ENCODE results near the gene NIT1. TPM values are rescaled to one million over a fixed set of nuclear protein-coding genes. Genes with fewer than 3 reads are reported as not detected.

The NIT1 gene
- total and polyA plus RNA-seq, 7 donors: 24.4 to 66.6 (median 39.6) TPM

- no peak for TF ChIP-seq CTCF (IDR thresholded peaks at IDR 0.05)
- TF ChIP-seq EP300 (IDR thresholded peaks at IDR 0.05): no peak
- no peak for TF ChIP-seq POLR2A (IDR thresholded peaks at IDR 0.05)
- no peak for TF ChIP-seq POLR2AphosphoS5 (IDR thresholded peaks at IDR 0.05)
- 94 to 96% methylated on average over 29 of the region's 29 CpGs for WGBS, 2 donors
Measured at GRCh38 chr1:161140755-161141400, 23.0 kb downstream of the NIT1 start.

GRCh38 chr1:161145832-161146231, 27.9 kb downstream of the NIT1 start:
- DNase-seq: no peak
- H3K4me3 ChIP-seq: no peak overlapping the region
- no peaks in the 10 kb centered on the region for H3K36me3 ChIP-seq
- TF ChIP-seq CTCF (IDR thresholded peaks at IDR 0.05) (no peak), EP300 (IDR thresholded peaks at IDR 0.05) (no peak), POLR2AphosphoS5 (IDR thresholded peaks at IDR 0.05) (no peak), POLR2A (IDR thresholded peaks at IDR 0.05) (no peak)
- H3K4me1 ChIP-seq: no peaks in the 10 kb centered on the region
- H3K27ac ChIP-seq: no peak overlapping the region
- H3K9me3 ChIP-seq: no peaks in the 10 kb centered on the region
- intact Hi-C loops (cut with DNase I): no loop called here
- WGBS, 2 donors: 80 to 90% methylated on average over 3 of the region's 3 CpGs
- no peaks in the 10 kb centered on the region for H3K27me3 ChIP-seq

More at GRCh38 chr1:161140755-161141400, 23.0 kb downstream of the NIT1 start:
- no peak overlapping the region for H3K27ac ChIP-seq
- H3K27me3 ChIP-seq: no peaks in the 10 kb centered on the region
- peaks cover 0 to 10% (median 0%) of the 10 kb centered on the region in 4 donors for H3K4me1 ChIP-seq
- H3K4me3 ChIP-seq: no peak overlapping the region
- DNase-seq: no peak
- H3K36me3 ChIP-seq: no peaks in the 10 kb centered on the region
- intact Hi-C loops (cut with DNase I): no loop called here
- H3K9me3 ChIP-seq: no peaks in the 10 kb centered on the region

- peaks cover 0 to 14% (median 11%) of the 10 kb centered on the region in 4 donors for H3K4me1 ChIP-seq
- intact Hi-C loops (cut with DNase I): no loop called here
- WGBS, 2 donors: 20 to 24% methylated on average over 9 of the region's 9 CpGs
- H3K36me3 ChIP-seq: peaks cover 0 to 15% (median 0%) of the 10 kb centered on the region in 4 donors
- TF ChIP-seq POLR2AphosphoS5 (IDR thresholded peaks at IDR 0.05) (no peak), CTCF (IDR thresholded peaks at IDR 0.05) (no peak), POLR2A (IDR thresholded peaks at IDR 0.05) (no peak), EP300 (IDR thresholded peaks at IDR 0.05) (no peak)
- H3K27ac ChIP-seq: peak overlapping the region; percentile 83 to 93 (median 90)
- peak overlapping the region; percentile 58 to 77 (median 76) for H3K4me3 ChIP-seq
- no peaks in the 10 kb centered on the region for H3K27me3 ChIP-seq
- DNase-seq: no peak
- no peaks in the 10 kb centered on the region for H3K9me3 ChIP-seq
Measured at GRCh38 chr1:161153176-161153575, 35.3 kb downstream of the NIT1 start.

GRCh38 chr1:161153682-161154337, 35.9 kb downstream of the NIT1 start, which contains the start of gene UFC1:
Gene UFC1 (plus strand): TSS chr1:161153978. CDS start chr1:161153998, 20 bp downstream.
- 0 to 1% methylated on average over 33 of the region's 33 CpGs for WGBS, 2 donors
- peak; percentile 25 to 61 (median 46) for TF ChIP-seq POLR2AphosphoS5 (IDR thresholded peaks at IDR 0.05)
- no peak for TF ChIP-seq EP300 (IDR thresholded peaks at IDR 0.05)
- H3K4me3 ChIP-seq: peak within 1 kb of the TSS; percentile 58 to 77 (median 76)
- intact Hi-C loops (cut with DNase I): no loop called here
- H3K9me3 ChIP-seq: no peaks in the 10 kb centered on the region
- DNase-seq: peak; percentile 88
- peaks cover 0 to 18% (median 0%) of the 10 kb centered on the region in 4 donors for H3K36me3 ChIP-seq
- no peaks in the 10 kb centered on the region for H3K27me3 ChIP-seq
- H3K27ac ChIP-seq: peak within 1 kb of the TSS; percentile 83 to 93 (median 90)
- peaks cover 0 to 18% (median 14%) of the 10 kb centered on the region in 4 donors for H3K4me1 ChIP-seq

- no peak overlapping the region for H3K4me3 ChIP-seq
- 92 to 93% methylated on average over 1 of the region's 1 CpG for WGBS, 2 donors
- H3K27ac ChIP-seq: no peak overlapping the region
- TF ChIP-seq POLR2A (IDR thresholded peaks at IDR 0.05) (no peak), CTCF (IDR thresholded peaks at IDR 0.05) (no peak), EP300 (IDR thresholded peaks at IDR 0.05) (no peak), POLR2AphosphoS5 (IDR thresholded peaks at IDR 0.05) (no peak)
- peaks cover 0 to 36% (median 5%) of the 10 kb centered on the region in 4 donors for H3K36me3 ChIP-seq
- no peaks in the 10 kb centered on the region for H3K27me3 ChIP-seq
- intact Hi-C loops (cut with DNase I): loop anchor here (2.0 to 5.0 kb wide), 2 partner anchors 25 to 41 kb away; partner anchors contain the start of genes DEDD, NIT1 and PFDN2
- H3K9me3 ChIP-seq: no peaks in the 10 kb centered on the region
- DNase-seq: no peak
- peaks cover 0 to 44% (median 41%) of the 10 kb centered on the region in 4 donors for H3K4me1 ChIP-seq
Measured at GRCh38 chr1:161157867-161158266, 40.0 kb downstream of the NIT1 start.
